Liver (tissue), 9 donors: ENCODE results near the gene KANSL1. TPM values are rescaled to one million over a fixed set of nuclear protein-coding genes. Genes with fewer than 3 reads are reported as not detected.

Experiments used
- DNase-seq: peaks from one replicate; pipeline ENCODE4 v3.0.0-alpha.2; 2017; ENCODE audit warnings: low spot score
- H3K27ac ChIP-seq, 2 donors: one replicate each; pipeline ENCODE4 v1.7.0; 2013; ENCODE audit warnings: inconsistent platforms in 2 of 2, low read length in 2 of 2, control low read depth in 1 of 2, low read depth in 1 of 2, mild to moderate bottlenecking in 1 of 2
- H3K27me3 ChIP-seq, 4 donors: one replicate each; pipeline versions ENCODE4 v1.6.1 to v1.7.0; 2013; ENCODE audit warnings: low read length in 3 of 4, inconsistent platforms in 1 of 4, mild to moderate bottlenecking in 1 of 4, moderate library complexity in 1 of 4; ENCODE audit not compliant: control insufficient read depth in 4 of 4, insufficient read depth in 4 of 4
- H3K36me3 ChIP-seq, 4 donors: one replicate each; pipeline versions ENCODE4 v1.6.1 to v1.7.0; 2013; ENCODE audit warnings: low read length in 3 of 4, mild to moderate bottlenecking in 3 of 4, low read depth in 1 of 4, moderate library complexity in 1 of 4; ENCODE audit not compliant: control insufficient read depth in 4 of 4, insufficient read depth in 3 of 4
- H3K4me1 ChIP-seq, 4 donors: one replicate each; pipeline versions ENCODE4 v1.6.1 to v1.7.0; 2013; ENCODE audit warnings: low read length in 3 of 4, mild to moderate bottlenecking in 3 of 4, moderate library complexity in 1 of 4; ENCODE audit not compliant: control insufficient read depth in 4 of 4, insufficient read depth in 4 of 4
- H3K4me3 ChIP-seq, 3 donors: one replicate each; pipeline versions ENCODE4 v1.6.1 to v1.7.0; 2013; ENCODE audit warnings: low read length in 3 of 3, control low read depth in 1 of 3, low read depth in 1 of 3, mild to moderate bottlenecking in 1 of 3
- H3K9ac ChIP-seq, 2 donors: one replicate each; pipeline ENCODE4 v1.7.0; 2013; ENCODE audit warnings: low read length in 2 of 2, mild to moderate bottlenecking in 2 of 2, moderate library complexity in 2 of 2, control low read depth in 1 of 2, low read depth in 1 of 2
- H3K9me3 ChIP-seq, 4 donors: one replicate each; pipeline versions ENCODE4 v1.6.1 to v1.7.0; 2013; ENCODE audit warnings: low read length in 3 of 4; ENCODE audit not compliant: control insufficient read depth in 4 of 4
- CTCF ChIP-seq: fragments of 150-350 bp; IDR thresholded peaks from 2 replicates; pipeline ENCODE4 v1.5.1; 2017; ENCODE audit warnings: improper control_type of control experiment, low read depth, low read length; ENCODE audit not compliant: missing input control
- FOXA2 ChIP-seq: IDR thresholded peaks from 2 replicates; pipeline ENCODE4 v1.6.1; 2016; ENCODE audit warnings: antibody characterized with exemption
- HNF4G ChIP-seq: IDR thresholded peaks from 2 replicates; pipeline ENCODE4 v1.6.1; 2016; ENCODE audit warnings: antibody characterized with exemption
- JUND ChIP-seq, 2 donors: IDR thresholded peaks; 2 replicates each; pipeline ENCODE4 v1.6.1; 2016; ENCODE audit warnings: antibody characterized with exemption in 2 of 2
- MAX ChIP-seq: IDR thresholded peaks from 2 replicates; pipeline ENCODE4 v1.6.1; 2016; ENCODE audit warnings: antibody characterized with exemption
- REST ChIP-seq: IDR thresholded peaks from 2 replicates; pipeline ENCODE4 v1.6.1; 2016; ENCODE audit warnings: antibody characterized with exemption, mild to moderate bottlenecking
- RXRA ChIP-seq, 2 donors: IDR thresholded peaks; 2 replicates each; pipeline ENCODE4 v1.6.1; 2017 to 2018; ENCODE audit warnings: antibody characterized with exemption in 2 of 2, mild to moderate bottlenecking in 1 of 2
- SP1 ChIP-seq: IDR thresholded peaks from 2 replicates; pipeline ENCODE4 v1.6.1; 2018; ENCODE audit warnings: antibody characterized with exemption, mild to moderate bottlenecking
- YY1 ChIP-seq: IDR thresholded peaks from 2 replicates; pipeline ENCODE4 v1.6.1; 2016; ENCODE audit warnings: antibody characterized with exemption, mild to moderate bottlenecking
- ZBTB33 ChIP-seq: IDR thresholded peaks from 2 replicates; pipeline ENCODE4 v1.6.1; 2016; ENCODE audit warnings: antibody characterized with exemption
- WGBS: extraction: QIAGEN DNeasy Blood & Tissue Kit; methylation state at CpG from one replicate; pipeline ENCODE4 v1.1.7; 2013; 5-methylcytosine and 5-hydroxymethylcytosine counted together
- polyA plus RNA-seq, 2 donors: library from polyadenylated mRNA; stranded (reverse) in 1 of 2; unstranded in 1 of 2; fragments of 200-250 nt in 1 of 2; fragments of >200 nt in 1 of 2; fragmentation: Nextera tagmentation in 1 of 2; extraction: Ambion mirVana in 1 of 2; gene quantifications; one replicate each; pipeline versions ENCODE4 v1.2.1 to v1.2.3, GENCODE V29; 2013 to 2015
- total RNA-seq, 2 donors: library from RNA; depleted of rRNA; stranded (reverse); fragments of >200 nt; gene quantifications; one replicate each; pipeline ENCODE4 v1.2.3, GENCODE V29; 2014
- donor health status: healthy.
- donor health status: healthy.
- donor health status: healthy.
- donor health status: healthy.
- donor health status: healthy.

The KANSL1 gene
- total and polyA plus RNA-seq, 4 donors, result 5.5 to 86.3 (median 24.0) TPM

- H3K4me3 ChIP-seq, result no peak overlapping the region
- no peaks in the 10 kb centered on the region for H3K36me3 ChIP-seq
- no peak overlapping the region for H3K27ac ChIP-seq
- TF ChIP-seq REST (no peak), YY1 (no peak), CTCF (no peak), MAX (no peak), ZBTB33 (no peak)
- H3K9me3 ChIP-seq, result no peaks in the 10 kb centered on the region
- H3K4me1 ChIP-seq, result peaks cover 5 to 19% (median 12%) of the 10 kb centered on the region in 4 donors
- WGBS, result 85% methylated on average over 2 of the region's 2 CpGs
- H3K9ac ChIP-seq, result no peak overlapping the region
- H3K27me3 ChIP-seq, result no peaks in the 10 kb centered on the region
- DNase-seq, result no peak
Measured at GRCh38 chr17:46000757-46001156, 192.5 kb downstream of the KANSL1 start.

GRCh38 chr17:46000292-46000691 is 192.9 kb downstream of the KANSL1 start:
- peaks cover 5 to 19% (median 12%) of the 10 kb centered on the region in 4 donors for H3K4me1 ChIP-seq
- no peaks in the 10 kb centered on the region for H3K27me3 ChIP-seq
- no peak overlapping the region for H3K27ac ChIP-seq
- H3K9me3 ChIP-seq, result no peaks in the 10 kb centered on the region
- TF ChIP-seq JUND (IDR thresholded peaks at IDR 0.05) (no peak), RXRA (IDR thresholded peaks at IDR 0.05) (no peak), SP1 (no peak), REST (no peak), FOXA2 (no peak), HNF4G (no peak)
- H3K4me3 ChIP-seq, result no peak overlapping the region
- WGBS, result 80% methylated on average over 7 of the region's 7 CpGs
- H3K9ac ChIP-seq, result no peak overlapping the region
- no peaks in the 10 kb centered on the region for H3K36me3 ChIP-seq
- DNase-seq, result no peak
